ENCODE results near the gene TM9SF2. TPM values are rescaled to one million over a fixed set of nuclear protein-coding genes. Genes with fewer than 3 reads are reported as not detected.

TM9SF2 gene
- total RNA-seq, 1 experiment from 2014 or later = 154 TPM

DNA sequence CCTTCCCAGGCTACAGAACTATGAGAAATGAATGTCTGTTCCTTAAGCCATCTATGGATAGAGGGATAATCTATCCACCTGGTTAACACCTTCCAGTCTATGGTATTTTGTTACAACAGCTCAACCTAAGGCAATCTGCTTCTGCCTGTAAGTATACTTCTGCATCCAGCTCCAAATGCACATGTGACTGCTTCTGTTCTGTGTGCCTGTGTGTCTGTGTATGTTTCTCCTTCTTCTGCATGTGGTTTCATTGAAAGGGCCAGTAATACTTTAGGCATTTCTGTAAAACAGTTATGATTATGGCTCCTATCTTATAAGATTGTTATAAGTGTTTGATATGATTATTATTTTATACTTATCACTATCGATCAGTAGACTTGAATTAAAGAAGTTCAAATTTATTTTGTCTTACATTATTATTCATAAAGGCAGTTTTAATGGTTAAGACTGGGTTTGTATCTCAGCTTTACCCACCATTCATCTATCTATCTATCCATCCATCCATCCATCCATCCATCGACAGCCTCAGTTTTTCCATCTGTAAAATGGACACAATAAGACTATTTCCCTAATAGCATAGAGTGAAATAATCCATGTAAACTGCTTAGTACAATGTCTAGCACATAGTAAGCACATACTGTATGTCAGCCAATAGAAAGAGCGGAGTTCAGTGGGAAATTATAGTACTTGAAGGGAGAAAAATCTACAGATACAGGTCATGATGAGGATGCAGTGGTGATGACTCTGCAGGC is 37.5 kb upstream of the TM9SF2 start:
- Histone ChIP-seq H3K4me3 (ENCODE audit: low read depth, low read length) (no peak overlapping the region), H3K27me3 (replicated peaks; ENCODE audit: control insufficient read depth, insufficient read depth, low read length) (no peaks in the 10 kb centered on the region), H3K36me3 (ENCODE audit: control insufficient read depth, insufficient read depth, low read length) (no peaks in the 10 kb centered on the region), H3K9me3 (no peaks in the 10 kb centered on the region), H3K4me1 (no peaks in the 10 kb centered on the region)
- intact Hi-C loops (cut with micrococcal nuclease; ENCODE audit: unreplicated experiment) = no loop called here
- TF ChIP-seq, protein P1, sequence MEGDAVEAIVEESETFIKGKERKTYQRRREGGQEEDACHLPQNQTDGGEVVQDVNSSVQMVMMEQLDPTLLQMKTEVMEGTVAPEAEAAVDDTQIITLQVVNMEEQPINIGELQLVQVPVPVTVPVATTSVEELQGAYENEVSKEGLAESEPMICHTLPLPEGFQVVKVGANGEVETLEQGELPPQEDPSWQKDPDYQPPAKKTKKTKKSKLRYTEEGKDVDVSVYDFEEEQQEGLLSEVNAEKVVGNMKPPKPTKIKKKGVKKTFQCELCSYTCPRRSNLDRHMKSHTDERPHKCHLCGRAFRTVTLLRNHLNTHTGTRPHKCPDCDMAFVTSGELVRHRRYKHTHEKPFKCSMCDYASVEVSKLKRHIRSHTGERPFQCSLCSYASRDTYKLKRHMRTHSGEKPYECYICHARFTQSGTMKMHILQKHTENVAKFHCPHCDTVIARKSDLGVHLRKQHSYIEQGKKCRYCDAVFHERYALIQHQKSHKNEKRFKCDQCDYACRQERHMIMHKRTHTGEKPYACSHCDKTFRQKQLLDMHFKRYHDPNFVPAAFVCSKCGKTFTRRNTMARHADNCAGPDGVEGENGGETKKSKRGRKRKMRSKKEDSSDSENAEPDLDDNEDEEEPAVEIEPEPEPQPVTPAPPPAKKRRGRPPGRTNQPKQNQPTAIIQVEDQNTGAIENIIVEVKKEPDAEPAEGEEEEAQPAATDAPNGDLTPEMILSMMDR (IDR thresholded peaks at IDR 0.05; ENCODE audit: insufficient read depth in 1 of 2, low read depth in 1 of 2, low read length in 1 of 2, severe bottlenecking in 1 of 2, unreplicated experiment in 1 of 2) = no peak
- DNase-seq = no peak
- Mint-ChIP-seq H3K36me3 (ENCODE audit: insufficient read depth, unreplicated experiment) (no peaks in the 10 kb centered on the region), H3K9me3 (ENCODE audit: unreplicated experiment) (no peaks in the 10 kb centered on the region), H3K4me3 (ENCODE audit: unreplicated experiment) (no peak overlapping the region), H3K4me1 (ENCODE audit: low read depth, unreplicated experiment) (no peaks in the 10 kb centered on the region), H3K27ac (ENCODE audit: unreplicated experiment) (no peak overlapping the region), H3K27me3 (ENCODE audit: insufficient read depth, unreplicated experiment) (no peaks in the 10 kb centered on the region)
- ChIA-PET CTCF (no interaction called here), POLR2A (no interaction called here)
- no TSS peak for BruUV-seq (replicated peaks)

DNA sequence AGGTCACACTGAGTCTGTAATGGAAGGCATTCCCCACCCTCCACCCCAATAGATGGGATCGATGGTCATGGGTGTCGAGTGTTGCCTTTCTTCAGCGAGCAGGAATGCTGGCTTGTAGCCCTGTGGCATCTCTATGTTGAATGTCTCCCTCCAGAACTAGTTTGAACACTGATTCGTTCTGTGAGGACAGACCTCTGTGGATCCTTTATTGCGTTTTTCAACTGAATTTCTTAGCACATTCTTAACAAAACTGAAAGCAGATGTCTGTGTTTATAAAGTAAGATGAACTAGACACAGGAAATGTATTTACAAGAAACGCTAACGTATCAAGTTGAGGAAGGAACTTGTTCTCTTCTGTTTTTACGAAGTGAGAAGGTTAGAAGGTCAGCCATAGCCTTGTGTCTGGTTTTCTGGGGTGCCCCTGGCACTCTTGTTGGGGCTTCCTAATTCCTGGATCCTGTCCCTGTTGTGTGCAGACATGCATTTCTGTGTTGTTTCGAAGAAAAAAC is 36.8 kb upstream of the TM9SF2 start:
- Histone ChIP-seq H3K27me3 (replicated peaks; ENCODE audit: control insufficient read depth, insufficient read depth, low read length) (no peaks in the 10 kb centered on the region), H3K9me3 (no peaks in the 10 kb centered on the region), H3K4me1 (no peaks in the 10 kb centered on the region), H3K36me3 (ENCODE audit: control insufficient read depth, insufficient read depth, low read length) (no peaks in the 10 kb centered on the region), H3K4me3 (ENCODE audit: low read depth, low read length) (no peak overlapping the region)
- no peak overlapping the region for H3K27ac Mint-ChIP-seq (ENCODE audit: unreplicated experiment)
- POLR2A ChIA-PET = no interaction called here
- TF ChIP-seq, protein P1 (IDR thresholded peaks at IDR 0.05; ENCODE audit: insufficient read depth in 1 of 2, low read depth in 1 of 2, low read length in 1 of 2, severe bottlenecking in 1 of 2, unreplicated experiment in 1 of 2) = no peak
- H3K9me3 Mint-ChIP-seq (ENCODE audit: unreplicated experiment) = no peaks in the 10 kb centered on the region
- DNase-seq = no peak
- no TSS peak for BruUV-seq (replicated peaks)
- intact Hi-C loops (cut with micrococcal nuclease; ENCODE audit: unreplicated experiment) = no loop called here
- CTCF ChIA-PET = no interaction called here
- no peak overlapping the region for H3K4me3 Mint-ChIP-seq (ENCODE audit: unreplicated experiment)
- H3K4me1 Mint-ChIP-seq (ENCODE audit: low read depth, unreplicated experiment) = no peaks in the 10 kb centered on the region
- H3K27me3 Mint-ChIP-seq (ENCODE audit: insufficient read depth, unreplicated experiment) = no peaks in the 10 kb centered on the region
- no peaks in the 10 kb centered on the region for H3K36me3 Mint-ChIP-seq (ENCODE audit: insufficient read depth, unreplicated experiment)

DNA sequence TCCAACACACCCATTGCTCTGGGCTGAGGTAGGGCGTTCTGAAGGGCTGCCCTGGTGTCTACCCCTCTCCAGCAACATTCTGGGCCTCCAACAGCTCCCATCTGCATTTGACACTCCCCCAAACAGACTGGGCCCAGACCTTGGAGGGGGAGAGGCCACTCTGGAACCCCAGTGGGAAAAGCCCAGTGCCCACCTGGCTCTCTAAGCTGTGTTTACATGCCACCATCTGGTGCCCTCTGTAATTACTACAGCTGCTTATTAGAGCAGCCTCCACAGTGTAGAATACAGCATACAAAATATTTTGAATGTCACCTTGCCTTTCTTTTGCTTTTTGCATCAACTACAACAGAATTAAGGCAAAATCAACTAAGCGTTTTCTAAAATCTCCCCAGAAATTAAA is 35.8 kb upstream of the TM9SF2 start:
- no TSS peak for BruUV-seq (replicated peaks)
- ChIA-PET CTCF (no interaction called here), POLR2A (no interaction called here)
- Mint-ChIP-seq H3K27ac (ENCODE audit: unreplicated experiment) (no peak overlapping the region), H3K4me1 (ENCODE audit: low read depth, unreplicated experiment) (no peaks in the 10 kb centered on the region), H3K36me3 (ENCODE audit: insufficient read depth, unreplicated experiment) (no peaks in the 10 kb centered on the region), H3K9me3 (ENCODE audit: unreplicated experiment) (no peaks in the 10 kb centered on the region), H3K4me3 (ENCODE audit: unreplicated experiment) (no peak overlapping the region), H3K27me3 (ENCODE audit: insufficient read depth, unreplicated experiment) (no peaks in the 10 kb centered on the region)
- intact Hi-C loops (cut with micrococcal nuclease; ENCODE audit: unreplicated experiment) = no loop called here
- no peaks in the 10 kb centered on the region for H3K27me3 ChIP-seq (replicated peaks; ENCODE audit: control insufficient read depth, insufficient read depth, low read length)
- TF ChIP-seq, protein P1 (IDR thresholded peaks at IDR 0.05; ENCODE audit: insufficient read depth in 1 of 2, low read depth in 1 of 2, low read length in 1 of 2, severe bottlenecking in 1 of 2, unreplicated experiment in 1 of 2) = no peak
- H3K4me1 ChIP-seq = no peaks in the 10 kb centered on the region
- no peak for DNase-seq
- no peaks in the 10 kb centered on the region for H3K9me3 ChIP-seq
- no peaks in the 10 kb centered on the region for H3K36me3 ChIP-seq (ENCODE audit: control insufficient read depth, insufficient read depth, low read length)
- H3K4me3 ChIP-seq (ENCODE audit: low read depth, low read length) = no peak overlapping the region

All from Caco-2 (cell line).